AG04449 (cell line): ENCODE results near the gene TGFBR3.

ENCODE experiments used
- CTCF ChIA-PET: fragments of 350-600 bp; formaldehyde crosslinking; extraction: SDS; loops from one replicate; lab custom pipeline; 2021; ENCODE audit warnings: antibody characterized with exemption; lab: Yijun Ruan, JAX
- POLR2A ChIA-PET: fragments of 400-600, 350-600 bp; formaldehyde crosslinking; extraction: SDS; loops from one replicate; lab custom pipeline; 2020; ENCODE audit warnings: antibody characterized with exemption, inconsistent platforms; lab: Yijun Ruan, JAX
- DNase-seq: peaks from one replicate; pipeline ENCODE4 v3.0.0-alpha.2; 2010; ENCODE audit warnings: low read depth, low spot score
- H3K4me3 ChIP-seq: 2 replicates; pipeline ENCODE4 v1.5.1; 2011; ENCODE audit warnings: low read depth, mild to moderate bottlenecking, control low read depth, low read length
- CTCF ChIP-seq: IDR thresholded peaks from one replicate; pipeline ENCODE4 v1.5.1; 2011; ENCODE audit warnings: mild to moderate bottlenecking, moderate library complexity, low read length, control low read depth, inconsistent platforms; ENCODE audit not compliant: insufficient read depth; ENCODE audit errors: missing control alignments

The TGFBR3 gene

DNA sequence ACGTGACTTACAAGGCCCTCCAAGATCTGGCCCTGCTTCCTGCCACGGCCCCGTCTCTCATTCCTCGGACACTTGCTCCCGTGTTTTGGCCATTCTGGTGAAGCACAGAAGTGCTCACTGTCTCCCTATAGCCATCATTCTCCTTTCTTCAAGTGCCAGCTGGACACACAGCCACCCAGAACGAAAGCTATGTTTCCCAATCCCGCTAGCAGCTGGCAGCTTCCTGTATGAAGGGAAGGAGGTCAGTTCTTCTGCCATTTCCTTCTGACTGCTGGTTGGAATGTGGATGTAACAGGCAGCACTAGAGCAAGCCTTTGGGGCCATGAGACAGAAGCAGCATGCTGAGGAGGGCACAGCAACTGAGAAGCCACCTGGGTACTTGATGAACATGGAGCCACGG is 82.8 kb downstream of the TGFBR3 start:
- no peak for DNase-seq
- TF ChIP-seq CTCF, result no peak
- CTCF ChIA-PET, result interaction anchor here (1.5 kb wide), 1 partner anchor 16 kb away, joined by 3 read pairs; no protein-coding TSS in a partner anchor
- H3K4me3 ChIP-seq, result no peak overlapping the region
- POLR2A ChIA-PET, result no interaction called here

GRCh38 chr1:91801496-91802115 is 84.3 kb downstream of the TGFBR3 start:
- DNase-seq, result no peak
- CTCF ChIA-PET, result no interaction called here
- POLR2A ChIA-PET, result interaction anchor here (0.7 kb wide), 1 partner anchor 62 kb away, joined by 3 read pairs; no protein-coding TSS in a partner anchor
- TF ChIP-seq CTCF, result no peak
- H3K4me3 ChIP-seq, result no peak overlapping the region

DNA sequence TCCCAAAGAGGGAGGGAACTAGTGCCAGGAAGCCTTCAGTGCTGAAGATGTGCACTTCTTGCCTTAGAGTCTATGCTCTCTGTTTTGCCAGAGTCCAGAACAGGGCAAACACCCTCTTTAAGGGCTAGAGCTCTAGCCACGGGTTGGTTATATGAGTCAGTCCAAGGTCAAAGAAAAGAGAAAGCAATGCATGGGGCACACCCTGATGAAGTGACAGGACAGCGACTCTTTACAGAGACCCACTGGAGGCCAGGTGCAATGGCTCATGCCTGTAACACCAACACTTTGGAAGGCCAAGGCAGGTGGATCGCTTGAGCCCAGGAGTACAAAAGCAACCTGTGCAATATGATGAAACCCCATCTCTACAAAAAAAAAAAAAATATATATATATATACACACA is 86.1 kb downstream of the TGFBR3 start:
- H3K4me3 ChIP-seq, result no peak overlapping the region
- DNase-seq, result no peak
- CTCF ChIA-PET, result interaction anchor here (1.0 to 1.8 kb wide), 3 partner anchors 39 to 288 kb away, joined by 3 to 6 read pairs (median 4); no protein-coding TSS in a partner anchor
- TF ChIP-seq CTCF, result no peak
- POLR2A ChIA-PET, result no interaction called here

DNA sequence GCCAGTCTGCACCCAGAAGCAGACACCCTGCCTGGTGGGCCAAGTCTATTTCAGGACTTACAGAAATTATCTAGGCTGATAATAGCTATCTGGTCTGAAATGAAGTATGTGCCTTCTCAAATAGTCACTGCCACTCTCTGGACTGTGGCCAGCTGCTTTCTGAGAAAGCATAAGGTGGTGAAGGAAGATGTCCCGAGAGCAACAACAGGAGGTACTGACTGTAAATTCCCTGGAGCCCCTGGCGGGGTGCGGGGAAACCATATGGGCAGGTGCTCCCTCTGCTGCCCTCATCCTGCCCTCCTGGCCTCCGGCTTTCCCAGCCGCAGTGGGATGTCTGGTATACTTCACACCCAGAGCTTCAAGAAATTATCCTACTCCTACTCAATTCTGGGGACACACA is 86.8 kb downstream of the TGFBR3 start:
- ChIA-PET POLR2A (no interaction called here), CTCF (interaction anchor here (1.0 to 1.9 kb wide), 6 partner anchors 7 to 288 kb away, joined by 3 to 6 read pairs (median 4); no protein-coding TSS in a partner anchor)
- no peak for TF ChIP-seq CTCF
- no peak for DNase-seq
- no peak overlapping the region for H3K4me3 ChIP-seq

GRCh38 chr1:91798740-91799139 is 87.2 kb downstream of the TGFBR3 start:
- ChIA-PET CTCF (interaction anchor here (0.8 to 1.9 kb wide), 7 partner anchors 8 to 287 kb away, joined by 3 to 6 read pairs (median 4); no protein-coding TSS in a partner anchor), POLR2A (no interaction called here)
- no peak overlapping the region for H3K4me3 ChIP-seq
- no peak for TF ChIP-seq CTCF
- no peak for DNase-seq

DNA sequence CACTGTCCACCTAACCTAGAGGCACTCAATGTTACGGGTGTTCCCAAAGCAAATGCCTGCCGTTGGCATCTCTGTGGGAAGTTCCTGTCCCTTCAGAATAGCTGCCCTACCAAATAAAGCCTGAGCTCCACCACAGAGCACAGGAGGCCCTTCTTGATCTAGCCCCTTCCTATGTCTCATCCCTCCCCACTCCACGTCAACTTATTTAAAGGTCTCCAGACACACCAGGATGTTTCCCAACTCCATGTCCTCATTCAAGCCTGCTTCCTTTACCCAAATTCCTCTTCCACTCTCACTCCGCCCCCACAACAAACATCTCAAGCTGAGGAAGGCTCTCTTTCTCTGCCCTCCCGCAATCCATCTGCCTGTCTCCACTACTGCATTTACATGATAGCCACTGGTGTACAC is 87.7 kb downstream of the TGFBR3 start:
- POLR2A ChIA-PET, result no interaction called here

More for the DNA sequence above, 87.7 kb downstream of the TGFBR3 start:
- H3K4me3 ChIP-seq, result no peak overlapping the region
- DNase-seq, result no peak
- no peak for TF ChIP-seq CTCF
- CTCF ChIA-PET, result interaction anchor here (0.8 to 1.9 kb wide), 6 partner anchors 8 to 285 kb away, joined by 3 to 5 read pairs (median 4); no protein-coding TSS in a partner anchor
